Measurements from ENCODE around the gene ATXN10.

ATXN10 gene

DNA sequence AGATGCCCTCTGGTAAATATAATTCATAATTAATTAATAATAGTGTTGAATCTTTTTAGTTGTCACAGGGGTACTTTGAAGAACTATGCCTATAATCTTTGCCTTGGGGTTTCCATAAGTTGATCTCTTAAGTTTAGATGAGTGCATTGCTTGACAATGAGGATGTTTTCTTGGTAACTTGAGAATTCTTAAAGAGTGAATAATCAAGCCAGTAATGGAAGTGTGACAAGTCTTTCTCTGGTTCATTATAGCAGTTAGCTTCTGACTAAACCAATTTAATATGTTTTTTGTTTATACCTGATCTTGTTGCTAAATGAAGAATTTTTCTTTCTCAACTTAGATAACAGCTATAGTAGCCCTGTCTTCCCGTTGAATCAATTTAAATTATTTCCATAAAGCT, 46.2 kb downstream of the ATXN10 start:
- no peak for DNase-seq (ENCODE audit: extremely low read depth, low read depth)

DNA sequence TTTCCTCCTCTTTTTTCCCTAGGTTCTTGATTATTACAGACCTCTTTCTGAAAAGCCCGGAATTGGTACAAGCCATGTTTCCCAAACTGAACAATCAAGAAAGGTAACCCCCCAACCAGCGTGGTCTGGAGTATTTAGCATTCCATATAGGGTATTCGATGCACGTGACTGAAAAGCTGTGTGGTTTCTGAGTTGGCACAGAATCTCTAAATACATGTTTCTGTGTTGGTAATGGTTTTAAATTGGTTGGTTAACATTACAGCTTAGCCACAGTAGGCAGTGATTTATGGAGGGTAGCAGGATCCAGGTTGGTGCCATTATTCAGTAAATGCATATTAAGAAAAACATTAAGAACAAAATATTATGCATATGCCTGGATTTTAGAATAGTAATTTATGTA, 46.8 kb downstream of the ATXN10 start:
- TF ChIP-seq, protein P1, sequence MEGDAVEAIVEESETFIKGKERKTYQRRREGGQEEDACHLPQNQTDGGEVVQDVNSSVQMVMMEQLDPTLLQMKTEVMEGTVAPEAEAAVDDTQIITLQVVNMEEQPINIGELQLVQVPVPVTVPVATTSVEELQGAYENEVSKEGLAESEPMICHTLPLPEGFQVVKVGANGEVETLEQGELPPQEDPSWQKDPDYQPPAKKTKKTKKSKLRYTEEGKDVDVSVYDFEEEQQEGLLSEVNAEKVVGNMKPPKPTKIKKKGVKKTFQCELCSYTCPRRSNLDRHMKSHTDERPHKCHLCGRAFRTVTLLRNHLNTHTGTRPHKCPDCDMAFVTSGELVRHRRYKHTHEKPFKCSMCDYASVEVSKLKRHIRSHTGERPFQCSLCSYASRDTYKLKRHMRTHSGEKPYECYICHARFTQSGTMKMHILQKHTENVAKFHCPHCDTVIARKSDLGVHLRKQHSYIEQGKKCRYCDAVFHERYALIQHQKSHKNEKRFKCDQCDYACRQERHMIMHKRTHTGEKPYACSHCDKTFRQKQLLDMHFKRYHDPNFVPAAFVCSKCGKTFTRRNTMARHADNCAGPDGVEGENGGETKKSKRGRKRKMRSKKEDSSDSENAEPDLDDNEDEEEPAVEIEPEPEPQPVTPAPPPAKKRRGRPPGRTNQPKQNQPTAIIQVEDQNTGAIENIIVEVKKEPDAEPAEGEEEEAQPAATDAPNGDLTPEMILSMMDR (IDR thresholded peaks at IDR 0.05; ENCODE audit: low read depth, low read length), result no peak

More for the DNA sequence above, 46.2 kb downstream of the ATXN10 start:
- TF ChIP-seq, protein P1 (IDR thresholded peaks at IDR 0.05; ENCODE audit: low read depth, low read length), result no peak

DNA sequence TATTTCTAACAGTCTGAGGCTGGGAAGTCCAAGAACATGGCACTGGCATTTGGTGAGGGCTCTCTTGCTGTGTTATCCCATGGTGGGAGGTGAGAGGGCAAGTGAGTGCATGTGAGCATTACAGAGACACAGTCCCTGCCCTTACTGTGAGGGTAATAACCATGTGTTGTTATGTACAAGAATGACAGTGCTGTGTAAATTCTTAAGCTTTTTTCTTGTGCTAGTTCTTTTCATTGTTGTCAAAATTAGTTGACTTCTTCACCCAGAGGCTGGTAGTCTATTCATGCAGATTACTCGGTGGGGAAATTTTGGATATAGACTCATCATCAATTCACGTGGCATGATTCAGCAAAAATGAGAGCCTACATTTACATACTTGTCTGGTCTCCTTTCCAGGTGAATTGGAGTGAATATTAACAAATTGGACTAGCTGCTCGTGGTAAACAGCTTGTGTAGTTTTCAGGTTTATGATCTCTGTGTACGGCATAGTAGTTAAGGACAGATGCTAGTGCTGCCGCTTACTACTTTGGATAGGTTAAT, 49.3 kb downstream of the ATXN10 start:
- TF ChIP-seq, protein P1 (IDR thresholded peaks at IDR 0.05; ENCODE audit: low read depth, low read length), result no peak
- no peak for DNase-seq (ENCODE audit: extremely low read depth, low read depth)

More for the DNA sequence above, 46.8 kb downstream of the ATXN10 start:
- DNase-seq (ENCODE audit: extremely low read depth, low read depth), result no peak

DNA sequence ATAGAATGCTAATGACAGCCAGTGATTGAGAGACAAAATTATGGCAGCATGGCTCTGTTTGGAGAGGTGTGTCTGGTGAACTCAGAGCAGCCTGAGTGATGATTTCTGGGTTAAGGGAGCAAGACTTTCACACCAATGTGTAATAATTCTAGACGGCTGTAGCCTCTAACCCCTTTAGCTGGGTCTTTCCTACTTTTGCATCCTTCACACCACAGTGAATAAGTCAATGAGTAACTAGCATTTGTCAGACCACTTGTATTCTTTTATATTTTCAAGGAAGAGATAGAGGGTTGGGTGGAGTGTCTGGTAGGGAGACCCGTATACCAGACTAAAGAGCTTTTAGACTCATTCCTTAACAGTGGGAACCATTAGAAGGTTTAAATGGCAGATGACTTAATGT, 50.4 kb downstream of the ATXN10 start:
- DNase-seq (ENCODE audit: extremely low read depth, low read depth), result no peak
- TF ChIP-seq, protein P1 (IDR thresholded peaks at IDR 0.05; ENCODE audit: low read depth, low read length), result no peak

DNA sequence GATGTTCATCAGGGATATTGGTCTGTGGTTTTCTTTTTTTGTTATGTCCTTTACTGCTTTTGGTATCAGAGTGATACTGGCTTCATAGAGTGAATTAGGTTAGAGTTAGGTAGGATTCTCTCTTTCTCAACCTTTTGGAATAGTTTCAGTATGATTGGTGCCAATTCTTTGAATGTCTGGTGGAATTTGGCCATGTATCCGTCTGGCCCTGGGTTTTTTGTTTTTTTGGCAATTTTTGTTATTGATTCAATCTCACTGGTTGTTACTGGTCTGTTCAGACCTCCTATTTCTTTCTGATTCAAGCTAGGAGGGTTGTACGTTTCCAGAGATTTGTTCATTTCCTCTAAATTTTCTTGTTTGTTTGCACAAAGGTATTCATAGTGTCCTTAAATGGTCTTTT, 54.4 kb downstream of the ATXN10 start:
- DNase-seq (ENCODE audit: extremely low read depth, low read depth), result no peak
- TF ChIP-seq, protein P1 (IDR thresholded peaks at IDR 0.05; ENCODE audit: low read depth, low read length), result no peak

DNA sequence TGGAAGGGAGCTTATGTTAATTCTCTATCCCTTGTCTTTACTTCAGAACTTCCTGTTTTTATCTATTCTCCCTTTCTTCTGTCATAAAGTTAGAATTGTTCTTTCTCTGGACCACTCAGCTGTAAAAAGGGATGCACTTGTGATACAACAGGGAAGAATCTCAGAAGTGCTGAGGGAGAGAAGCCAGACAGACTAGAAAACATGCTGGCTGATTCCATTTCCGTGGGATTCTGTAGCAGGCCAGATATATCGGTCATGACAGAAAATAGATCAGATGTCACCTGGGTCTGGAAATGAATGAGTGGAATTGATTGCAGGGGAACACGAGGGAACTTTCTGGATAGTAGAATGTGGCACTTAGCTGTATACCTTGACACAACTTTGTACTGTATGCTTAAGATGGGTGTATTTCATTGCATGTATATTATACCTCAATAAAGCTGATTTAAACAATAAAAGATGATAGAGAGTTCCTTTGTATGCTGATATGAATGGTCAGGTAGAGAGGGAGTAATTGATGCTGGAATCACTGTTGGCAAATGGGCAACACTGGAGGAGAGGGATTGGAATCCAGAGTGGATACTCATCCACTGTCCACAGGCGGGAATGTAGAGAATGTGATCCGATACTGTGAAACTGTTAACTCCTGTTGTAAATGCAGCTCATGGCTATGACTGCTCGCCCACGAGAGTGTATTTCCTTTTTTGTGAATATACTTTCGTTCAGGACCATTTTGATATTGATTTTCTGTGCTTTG, 59.6 kb downstream of the ATXN10 start:
- DNase-seq (ENCODE audit: extremely low read depth, low read depth), result no peak
- TF ChIP-seq, protein P1 (IDR thresholded peaks at IDR 0.05; ENCODE audit: low read depth, low read length), result no peak

DNA sequence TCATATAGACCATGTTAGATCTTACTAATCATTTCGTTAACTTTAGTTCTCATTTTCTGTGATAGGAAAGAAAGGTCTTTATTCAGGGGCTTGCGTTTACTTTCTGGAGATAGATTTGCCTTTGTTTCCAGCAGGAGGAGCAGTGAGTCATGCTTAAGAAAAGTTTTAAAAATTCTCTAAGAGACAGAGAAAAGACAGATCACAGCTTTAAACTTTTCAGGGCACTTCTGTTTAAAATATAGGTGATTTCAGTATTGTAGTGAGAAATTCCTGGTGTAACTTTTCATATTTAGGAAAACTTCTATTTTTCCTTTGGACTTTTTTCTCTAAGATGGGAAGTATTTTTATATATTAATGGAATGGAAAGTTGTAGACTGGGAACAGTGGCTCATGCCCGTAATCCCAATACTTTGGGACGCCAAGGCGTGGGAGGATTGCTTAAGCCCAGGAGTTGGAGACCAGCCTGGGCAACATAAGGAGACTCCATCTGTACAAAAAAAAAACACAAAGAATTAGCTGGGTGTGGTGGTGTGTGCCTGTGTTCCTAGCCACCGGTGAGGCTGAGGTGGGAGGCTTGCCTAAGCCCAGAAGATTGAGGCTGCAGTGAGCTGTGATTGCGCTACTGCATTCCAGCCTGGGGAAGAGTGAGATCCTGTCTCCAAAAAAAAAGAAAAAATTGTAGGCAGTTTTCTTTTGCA, 60.3 kb downstream of the ATXN10 start:
- TF ChIP-seq, protein P1 (IDR thresholded peaks at IDR 0.05; ENCODE audit: low read depth, low read length), result peak; percentile 52
- no peak for DNase-seq (ENCODE audit: extremely low read depth, low read depth)

Measured in AG09319 (cell line).